K562 (cell line): ENCODE measurements around the gene OR2W3. TPM values are rescaled to one million over a fixed set of nuclear protein-coding genes. Genes with fewer than 3 reads are reported as not detected.
A peak's percentile ranks its signal among the peaks of the same experiment; 100 is the strongest.

Experiments used
- ETS1 ChIP-seq: conservative IDR thresholded peaks from 2 replicates; pipeline ENCODE4 v1.6.1; 2011; ENCODE audit warnings: low read depth, mild to moderate bottlenecking, low read length; ENCODE audit not compliant: control insufficient read depth
- HMGN3 ChIP-seq: IDR thresholded peaks from 2 replicates; pipeline ENCODE4 v1.6.1; 2011; ENCODE audit warnings: borderline replicate concordance, low read depth, mild to moderate bottlenecking, mixed read lengths, low read length; ENCODE audit not compliant: insufficient read length; ENCODE audit errors: extremely low read depth
- HNRNPLL ChIP-seq: fragments of 200-400 bp; formaldehyde crosslinking; IDR thresholded peaks from 2 replicates; pipeline ENCODE4 v1.6.1; 2017; ENCODE audit warnings: low read length, low read depth, mild to moderate bottlenecking; ENCODE audit not compliant: poor library complexity, severe bottlenecking
- ID3 ChIP-seq, 2 experiments: fragments of 250-450 bp in 1 of 2; fragments of 450-650 bp in 1 of 2; sonication (Bioruptor Pico) in 1 of 2; IDR thresholded peaks; 2 replicates each; pipeline versions ENCODE4 v1.6.1 to v1.8.0; 2016 to 2021; ENCODE audit warnings: mild to moderate bottlenecking in 2 of 2, moderate library complexity in 2 of 2, missing compliant biosample characterization in 1 of 2, missing genetic modification characterization in 1 of 2
- ILK ChIP-seq: fragments of 450-650 bp; IDR thresholded peaks from 2 replicates; pipeline ENCODE4 v1.6.1; 2016; ENCODE audit warnings: missing genetic modification characterization, low read depth, mild to moderate bottlenecking, missing compliant biosample characterization, moderate library complexity, borderline replicate concordance
- MAFK ChIP-seq: IDR thresholded peaks from 2 replicates; pipeline ENCODE4 v1.6.1; 2011; ENCODE audit warnings: low read length, improper control_type of control experiment
- MEF2A ChIP-seq: IDR thresholded peaks from 2 replicates; pipeline ENCODE4 v1.6.1; 2011; ENCODE audit warnings: low read depth, mild to moderate bottlenecking, low read length, moderate library complexity; ENCODE audit not compliant: control insufficient read depth
- NBN ChIP-seq: fragments of 450-650 bp; IDR thresholded peaks from 2 replicates; pipeline ENCODE4 v1.6.1; 2016; ENCODE audit warnings: low read depth, mild to moderate bottlenecking
- PBX2 ChIP-seq, 2 experiments: IDR thresholded peaks in 1 of 2; conservative IDR thresholded peaks in 1 of 2; 2 replicates each; pipeline ENCODE4 v1.6.1; 2016; ENCODE audit warnings: low read depth in 2 of 2, mild to moderate bottlenecking in 1 of 2, missing compliant biosample characterization in 1 of 2, missing genetic modification characterization in 1 of 2, moderate library complexity in 1 of 2
- PHF21A ChIP-seq: fragments of 450-650 bp; IDR thresholded peaks from 2 replicates; pipeline ENCODE4 v1.6.1; 2017; ENCODE audit warnings: low read depth, borderline replicate concordance
- SIN3A ChIP-seq, 2 experiments: fragments of 150-350 bp in 1 of 2; IDR thresholded peaks; 2 replicates each; pipeline ENCODE4 v1.6.1; 2011 to 2016; ENCODE audit warnings: borderline replicate concordance in 2 of 2, low read depth in 2 of 2, low read length in 2 of 2, mild to moderate bottlenecking in 2 of 2, moderate library complexity in 2 of 2; ENCODE audit not compliant: control insufficient read depth in 1 of 2
- ZBTB11 ChIP-seq, 3 experiments: fragments of 200-800 bp in 1 of 3; fragments of 250-450 bp in 1 of 3; fragments of 450-650 bp in 1 of 3; sonication (Bioruptor Pico) in 1 of 3; sonication (Bioruptor generic) in 1 of 3; formaldehyde crosslinking in 1 of 3; IDR thresholded peaks; 2 replicates each; pipeline versions ENCODE4 v1.6.1 to v1.8.0; 2016 to 2022; ENCODE audit warnings: mild to moderate bottlenecking in 2 of 3, missing genetic modification characterization in 2 of 3, missing compliant biosample characterization in 1 of 3, moderate library complexity in 1 of 3
- ZNF140 ChIP-seq: fragments of 250-450 bp; sonication (Bioruptor Pico); IDR thresholded peaks from 2 replicates; pipeline ENCODE4 v1.8.0; 2021; ENCODE audit warnings: moderate library complexity, mild to moderate bottlenecking, inconsistent platforms
- ZNF707 ChIP-seq: fragments of 250-450 bp; sonication (Bioruptor Pico); conservative IDR thresholded peaks from 2 replicates; pipeline ENCODE4 v1.8.0; 2022; ENCODE audit warnings: inconsistent platforms, mild to moderate bottlenecking, moderate library complexity
- ZZZ3 ChIP-seq: fragments of 450-650 bp; IDR thresholded peaks from 2 replicates; pipeline ENCODE4 v1.6.1; 2016; ENCODE audit warnings: antibody characterized with exemption, mild to moderate bottlenecking, moderate library complexity
- polyA plus RNA-seq, 8 experiments: library from polyadenylated mRNA; depleted of rRNA in 4 of 8; stranded (reverse) in 5 of 8; unstranded in 3 of 8; fragments of >200 nt; fragmentation: Nextera tagmentation in 2 of 8; fragmentation: Illumina TruSeq in 1 of 8; extraction: Ambion mirVana in 2 of 8; extraction: Trizol in 1 of 8; gene quantifications; 2 replicates each; pipeline versions ENCODE4 v1.2.1 to v1.2.3, GENCODE V29; 2011 to 2014; ENCODE audit warnings: inconsistent platforms in 1 of 8, missing spikeins in 1 of 8
- total RNA-seq, 7 experiments: library from RNA; depleted of rRNA in 6 of 7; stranded (reverse); fragments of >200 nt in 6 of 7; fragmentation: Illumina TruSeq in 2 of 7; extraction: Trizol in 2 of 7; gene quantifications; 2 replicates each; pipeline versions ENCODE4 v1.2.1 to v1.2.3, GENCODE V29; 2011 to 2021; ENCODE audit warnings: low replicate concordance in 1 of 7

The OR2W3 gene
- total and polyA plus RNA-seq, 9 of the 15 experiments (the other 6 are each of a cell fraction or from before 2014, with no cell fraction given): 0.67 to 7.6 (median 3.7) TPM

- TF ChIP-seq ZNF140: no peak
- TF ChIP-seq SIN3A (IDR thresholded peaks at IDR 0.05; ENCODE audit: borderline replicate concordance in 2 of 2, control insufficient read depth in 1 of 2, low read depth in 2 of 2, low read length in 2 of 2): peak in 1 of 2 experiments; percentile 32; a peak in 1 of 4 replicates
- TF ChIP-seq PHF21A: no peak; the same call in 1 of the 2 replicates
- no peak for TF ChIP-seq MEF2A
- peak; percentile 38 for TF ChIP-seq HMGN3
- TF ChIP-seq PBX2 (CRISPR knock-in tag; IDR thresholded peaks at IDR 0.05; ENCODE audit: low read depth): no peak
- TF ChIP-seq PBX2 (tag; conservative IDR thresholded peaks at IDR 0.05; ENCODE audit: low read depth): no peak
- no peak for TF ChIP-seq ZZZ3
- peak; percentile 66 for TF ChIP-seq ETS1
- no peak for TF ChIP-seq MAFK
- TF ChIP-seq HNRNPLL: peak; percentile 37
- no peak for TF ChIP-seq ID3 (CRISPR knock-in tag; IDR thresholded peaks at IDR 0.05)
- no peak; the same call in none of the 2 replicates for TF ChIP-seq ID3 (tag; IDR thresholded peaks at IDR 0.05)
- TF ChIP-seq ILK (tag): no peak
- TF ChIP-seq NBN: no peak
- no peak for TF ChIP-seq ZNF707
- peak in 1 of 3 experiments; percentile 82; a peak in 2 of 6 replicates for TF ChIP-seq ZBTB11 (CRISPR knock-in tag; IDR thresholded peaks at IDR 0.05)
Measured at GRCh38 chr1:247857069-247857984, 38.1 kb upstream of the OR2W3 start, which contains the start of gene TRIM58 (continued).
